HEK293 (cell line): Measurements from ENCODE around the gene ZCCHC13.

Experiments used
- BCL11A ChIP-seq: fragments of 450-650 bp; formaldehyde crosslinking; IDR thresholded peaks from 2 replicates; pipeline ENCODE4 v1.5.1; 2016; ENCODE audit warnings: low read depth, missing biosample characterization, missing genetic modification characterization
- TCF7L2 ChIP-seq: IDR thresholded peaks from 2 replicates; pipeline ENCODE4 v1.6.1; 2011; ENCODE audit warnings: low read depth, mild to moderate bottlenecking, inconsistent platforms, low read length, moderate library complexity, borderline replicate concordance
- ZNF132 ChIP-seq: fragments of 450-650 bp; formaldehyde crosslinking; IDR thresholded peaks from 2 replicates; pipeline ENCODE4 v1.5.1; 2017; ENCODE audit warnings: missing biosample characterization, missing genetic modification characterization, borderline replicate concordance
- ZNF202 ChIP-seq: fragments of 450-650 bp; formaldehyde crosslinking; IDR thresholded peaks from 2 replicates; pipeline ENCODE4 v1.5.1; 2016; ENCODE audit warnings: missing biosample characterization, missing genetic modification characterization, borderline replicate concordance
- ZNF239 ChIP-seq: fragments of 450-650 bp; formaldehyde crosslinking; IDR thresholded peaks from 2 replicates; pipeline ENCODE4 v1.5.1; 2016; ENCODE audit warnings: missing biosample characterization, missing genetic modification characterization
- ZNF311 ChIP-seq: fragments of 450-650 bp; formaldehyde crosslinking; IDR thresholded peaks from 2 replicates; pipeline ENCODE4 v1.5.1; 2017; ENCODE audit warnings: missing biosample characterization, missing genetic modification characterization, borderline replicate concordance
- ZNF354C ChIP-seq: fragments of 450-650 bp; formaldehyde crosslinking; IDR thresholded peaks from 2 replicates; pipeline ENCODE4 v1.5.1; 2016; ENCODE audit warnings: missing biosample characterization, missing genetic modification characterization, low read depth, borderline replicate concordance
- ZNF394 ChIP-seq: fragments of 450-650 bp; formaldehyde crosslinking; IDR thresholded peaks from 2 replicates; pipeline ENCODE4 v1.5.1; 2016; ENCODE audit warnings: missing biosample characterization, missing genetic modification characterization, mild to moderate bottlenecking, moderate library complexity, borderline replicate concordance
- ZNF529 ChIP-seq: fragments of 450-650 bp; formaldehyde crosslinking; IDR thresholded peaks from 2 replicates; pipeline ENCODE4 v1.5.1; 2017; ENCODE audit warnings: missing genetic modification characterization, missing biosample characterization; ENCODE audit not compliant: insufficient replicate concordance
- ZNF654 ChIP-seq: fragments of 450-650 bp; formaldehyde crosslinking; IDR thresholded peaks from 2 replicates; pipeline ENCODE4 v1.5.1; 2016; ENCODE audit warnings: low read depth, missing biosample characterization, missing genetic modification characterization
- ZNF792 ChIP-seq: fragments of 450-650 bp; formaldehyde crosslinking; IDR thresholded peaks from 2 replicates; pipeline ENCODE4 v1.5.1; 2016; ENCODE audit warnings: missing biosample characterization, missing genetic modification characterization
- TF ChIP-seq, protein P1 (sequence below): fragments of 450-650 bp; formaldehyde crosslinking; IDR thresholded peaks from 2 replicates; pipeline ENCODE4 v1.5.1; 2016; ENCODE audit warnings: missing biosample characterization, missing genetic modification characterization
- TF ChIP-seq, protein P2 (sequence below): fragments of 450-650 bp; formaldehyde crosslinking; IDR thresholded peaks from 2 replicates; pipeline ENCODE4 v1.5.1; 2017; ENCODE audit warnings: missing biosample characterization, missing genetic modification characterization
- TF ChIP-seq, protein P3 (sequence below): fragments of 450-650 bp; formaldehyde crosslinking; IDR thresholded peaks from 2 replicates; pipeline ENCODE4 v1.5.1; 2016; ENCODE audit warnings: missing biosample characterization, missing genetic modification characterization

DNA sequence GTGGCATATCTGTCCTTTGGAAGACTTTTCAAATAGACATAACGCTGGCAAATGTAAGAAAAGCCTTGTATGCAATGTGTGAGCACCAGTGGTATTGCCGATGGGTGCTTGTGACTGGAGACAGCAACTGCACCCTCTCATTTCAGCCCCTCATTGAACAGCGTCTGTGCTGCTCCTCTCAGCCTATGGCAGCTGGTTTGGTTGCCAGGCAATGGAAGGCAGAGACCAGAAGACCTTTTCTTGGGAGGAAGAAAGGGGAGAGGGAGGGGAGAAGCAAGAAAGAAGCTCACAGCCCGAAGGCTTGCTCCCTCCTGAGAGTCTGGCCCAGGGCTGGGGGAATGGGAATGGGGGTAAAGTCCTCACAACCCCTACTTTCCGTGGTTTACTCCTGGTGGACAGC is 20.2 kb downstream of the ZCCHC13 start:
- TF ChIP-seq, protein P1, sequence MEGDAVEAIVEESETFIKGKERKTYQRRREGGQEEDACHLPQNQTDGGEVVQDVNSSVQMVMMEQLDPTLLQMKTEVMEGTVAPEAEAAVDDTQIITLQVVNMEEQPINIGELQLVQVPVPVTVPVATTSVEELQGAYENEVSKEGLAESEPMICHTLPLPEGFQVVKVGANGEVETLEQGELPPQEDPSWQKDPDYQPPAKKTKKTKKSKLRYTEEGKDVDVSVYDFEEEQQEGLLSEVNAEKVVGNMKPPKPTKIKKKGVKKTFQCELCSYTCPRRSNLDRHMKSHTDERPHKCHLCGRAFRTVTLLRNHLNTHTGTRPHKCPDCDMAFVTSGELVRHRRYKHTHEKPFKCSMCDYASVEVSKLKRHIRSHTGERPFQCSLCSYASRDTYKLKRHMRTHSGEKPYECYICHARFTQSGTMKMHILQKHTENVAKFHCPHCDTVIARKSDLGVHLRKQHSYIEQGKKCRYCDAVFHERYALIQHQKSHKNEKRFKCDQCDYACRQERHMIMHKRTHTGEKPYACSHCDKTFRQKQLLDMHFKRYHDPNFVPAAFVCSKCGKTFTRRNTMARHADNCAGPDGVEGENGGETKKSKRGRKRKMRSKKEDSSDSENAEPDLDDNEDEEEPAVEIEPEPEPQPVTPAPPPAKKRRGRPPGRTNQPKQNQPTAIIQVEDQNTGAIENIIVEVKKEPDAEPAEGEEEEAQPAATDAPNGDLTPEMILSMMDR (tag by site-specific recombination), result no peak
- TF ChIP-seq BCL11A (no peak), ZNF792 (tag by site-specific recombination) (no peak), ZNF311 (tag by site-specific recombination) (no peak), ZNF132 (tag by site-specific recombination) (no peak), ZNF354C (tag by site-specific recombination) (no peak), ZNF239 (tag by site-specific recombination) (no peak), ZNF394 (no peak), ZNF529 (tag by site-specific recombination) (no peak), ZNF202 (no peak), TCF7L2 (no peak), ZNF654 (tag by site-specific recombination) (no peak)
- TF ChIP-seq, protein P2, sequence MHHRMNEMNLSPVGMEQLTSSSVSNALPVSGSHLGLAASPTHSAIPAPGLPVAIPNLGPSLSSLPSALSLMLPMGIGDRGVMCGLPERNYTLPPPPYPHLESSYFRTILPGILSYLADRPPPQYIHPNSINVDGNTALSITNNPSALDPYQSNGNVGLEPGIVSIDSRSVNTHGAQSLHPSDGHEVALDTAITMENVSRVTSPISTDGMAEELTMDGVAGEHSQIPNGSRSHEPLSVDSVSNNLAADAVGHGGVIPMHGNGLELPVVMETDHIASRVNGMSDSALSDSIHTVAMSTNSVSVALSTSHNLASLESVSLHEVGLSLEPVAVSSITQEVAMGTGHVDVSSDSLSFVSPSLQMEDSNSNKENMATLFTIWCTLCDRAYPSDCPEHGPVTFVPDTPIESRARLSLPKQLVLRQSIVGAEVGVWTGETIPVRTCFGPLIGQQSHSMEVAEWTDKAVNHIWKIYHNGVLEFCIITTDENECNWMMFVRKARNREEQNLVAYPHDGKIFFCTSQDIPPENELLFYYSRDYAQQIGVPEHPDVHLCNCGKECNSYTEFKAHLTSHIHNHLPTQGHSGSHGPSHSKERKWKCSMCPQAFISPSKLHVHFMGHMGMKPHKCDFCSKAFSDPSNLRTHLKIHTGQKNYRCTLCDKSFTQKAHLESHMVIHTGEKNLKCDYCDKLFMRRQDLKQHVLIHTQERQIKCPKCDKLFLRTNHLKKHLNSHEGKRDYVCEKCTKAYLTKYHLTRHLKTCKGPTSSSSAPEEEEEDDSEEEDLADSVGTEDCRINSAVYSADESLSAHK, result no peak
- TF ChIP-seq, protein P3, sequence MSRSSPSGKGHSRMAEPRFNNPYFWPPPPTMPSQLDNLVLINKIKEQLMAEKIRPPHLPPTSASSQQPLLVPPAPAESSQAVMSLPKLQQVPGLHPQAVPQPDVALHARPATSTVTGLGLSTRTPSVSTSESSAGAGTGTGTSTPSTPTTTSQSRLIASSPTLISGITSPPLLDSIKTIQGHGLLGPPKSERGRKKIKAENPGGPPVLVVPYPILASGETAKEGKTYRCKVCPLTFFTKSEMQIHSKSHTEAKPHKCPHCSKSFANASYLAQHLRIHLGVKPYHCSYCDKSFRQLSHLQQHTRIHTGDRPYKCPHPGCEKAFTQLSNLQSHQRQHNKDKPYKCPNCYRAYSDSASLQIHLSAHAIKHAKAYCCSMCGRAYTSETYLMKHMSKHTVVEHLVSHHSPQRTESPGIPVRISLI (tag by site-specific recombination), result no peak
